ENCODE data around the gene GPC6.

- TF ChIP-seq, protein P1, sequence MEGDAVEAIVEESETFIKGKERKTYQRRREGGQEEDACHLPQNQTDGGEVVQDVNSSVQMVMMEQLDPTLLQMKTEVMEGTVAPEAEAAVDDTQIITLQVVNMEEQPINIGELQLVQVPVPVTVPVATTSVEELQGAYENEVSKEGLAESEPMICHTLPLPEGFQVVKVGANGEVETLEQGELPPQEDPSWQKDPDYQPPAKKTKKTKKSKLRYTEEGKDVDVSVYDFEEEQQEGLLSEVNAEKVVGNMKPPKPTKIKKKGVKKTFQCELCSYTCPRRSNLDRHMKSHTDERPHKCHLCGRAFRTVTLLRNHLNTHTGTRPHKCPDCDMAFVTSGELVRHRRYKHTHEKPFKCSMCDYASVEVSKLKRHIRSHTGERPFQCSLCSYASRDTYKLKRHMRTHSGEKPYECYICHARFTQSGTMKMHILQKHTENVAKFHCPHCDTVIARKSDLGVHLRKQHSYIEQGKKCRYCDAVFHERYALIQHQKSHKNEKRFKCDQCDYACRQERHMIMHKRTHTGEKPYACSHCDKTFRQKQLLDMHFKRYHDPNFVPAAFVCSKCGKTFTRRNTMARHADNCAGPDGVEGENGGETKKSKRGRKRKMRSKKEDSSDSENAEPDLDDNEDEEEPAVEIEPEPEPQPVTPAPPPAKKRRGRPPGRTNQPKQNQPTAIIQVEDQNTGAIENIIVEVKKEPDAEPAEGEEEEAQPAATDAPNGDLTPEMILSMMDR (IDR thresholded peaks at IDR 0.05; ENCODE audit: insufficient read depth, low read length, poor library complexity, severe bottlenecking) = no peak
- TF ChIP-seq EZH2phosphoT487 (conservative IDR thresholded peaks at IDR 0.05; ENCODE audit: low read length) = no peak
Measured at GRCh38 chr13:94366677-94367076, 1140.1 kb downstream of the GPC6 start.
